HepG2 (cell line): ENCODE measurements around the gene DNASE2. TPM values are rescaled to one million over a fixed set of nuclear protein-coding genes. Genes with fewer than 3 reads are reported as not detected.

Experiments used
- ERF ChIP-seq: IDR thresholded peaks from 2 replicates; pipeline ENCODE4 v1.6.1; 2018; ENCODE audit warnings: missing biosample characterization, missing genetic modification reagents
- FOXP1 ChIP-seq, 2 experiments: fragments of 450-650 bp in 1 of 2; IDR thresholded peaks; 2 replicates each; pipeline ENCODE4 v1.6.1; 2017 to 2018; ENCODE audit warnings: antibody characterized with exemption in 1 of 2
- IRX3 ChIP-seq: sonication (generic); formaldehyde crosslinking; IDR thresholded peaks from 2 replicates; pipeline ENCODE4 v1.8.1; 2023; ENCODE audit warnings: mild to moderate bottlenecking, low read depth, missing genetic modification reagents, borderline replicate concordance
- KLF15 ChIP-seq: sonication (generic); formaldehyde crosslinking; IDR thresholded peaks from 2 replicates; pipeline ENCODE4 v1.8.1; 2023; ENCODE audit warnings: borderline replicate concordance, mild to moderate bottlenecking, inconsistent platforms, missing genetic modification reagents, mixed read lengths
- MLX ChIP-seq: IDR thresholded peaks from 2 replicates; pipeline ENCODE4 v1.6.1; 2016
- NCOA5 ChIP-seq: sonication (generic); formaldehyde crosslinking; IDR thresholded peaks from 2 replicates; pipeline ENCODE4 v1.4.0; 2020; ENCODE audit warnings: missing genetic modification reagents
- RFX5 ChIP-seq: IDR thresholded peaks from 2 replicates; pipeline ENCODE4 v1.6.1; 2011; ENCODE audit warnings: low read depth, low read length, improper control_type of control experiment
- SRSF9 ChIP-seq: fragments of 200-400 bp; formaldehyde crosslinking; IDR thresholded peaks from 2 replicates; pipeline ENCODE4 v1.6.1; 2018; ENCODE audit warnings: borderline replicate concordance, mild to moderate bottlenecking, low read depth, low read length; ENCODE audit not compliant: insufficient read depth, poor library complexity, severe bottlenecking
- SYNCRIP ChIP-seq: fragments of 200-400 bp; formaldehyde crosslinking; IDR thresholded peaks from 2 replicates; pipeline ENCODE4 v1.6.1; 2018; ENCODE audit warnings: mild to moderate bottlenecking, low read depth, low read length; ENCODE audit not compliant: insufficient read depth
- TBX2 ChIP-seq: sonication (generic); formaldehyde crosslinking; IDR thresholded peaks from 2 replicates; pipeline ENCODE4 v1.5.0; 2020; ENCODE audit warnings: missing genetic modification reagents, mild to moderate bottlenecking, borderline replicate concordance
- TOE1 ChIP-seq: sonication (generic); formaldehyde crosslinking; IDR thresholded peaks from 2 replicates; pipeline ENCODE4 v1.4.0; 2020; ENCODE audit warnings: mild to moderate bottlenecking, missing genetic modification reagents
- YEATS2 ChIP-seq: sonication (generic); formaldehyde crosslinking; IDR thresholded peaks from 2 replicates; pipeline ENCODE4 v1.4.0; 2020; ENCODE audit warnings: missing genetic modification reagents, borderline replicate concordance
- ZFP91 ChIP-seq: sonication (generic); formaldehyde crosslinking; IDR thresholded peaks from 2 replicates; pipeline ENCODE4 v1.9.0; 2022; ENCODE audit warnings: missing genetic modification reagents, mild to moderate bottlenecking, borderline replicate concordance
- ZNF121 ChIP-seq: sonication (generic); formaldehyde crosslinking; IDR thresholded peaks from 2 replicates; pipeline ENCODE4 v1.5.0; 2020; ENCODE audit warnings: mild to moderate bottlenecking, missing genetic modification reagents
- ZNF235 ChIP-seq: sonication (generic); formaldehyde crosslinking; IDR thresholded peaks from 2 replicates; pipeline ENCODE4 v1.8.1; 2023; ENCODE audit warnings: mild to moderate bottlenecking, missing genetic modification reagents, borderline replicate concordance
- ZNF24 ChIP-seq: fragments of 450-650 bp; IDR thresholded peaks from 2 replicates; pipeline ENCODE4 v1.6.1; 2017; ENCODE audit warnings: antibody characterized with exemption, mild to moderate bottlenecking
- ZNF652 ChIP-seq: IDR thresholded peaks from 2 replicates; pipeline ENCODE4 v1.6.1; 2016; ENCODE audit warnings: low read depth, borderline replicate concordance
- ZNF777 ChIP-seq: sonication (generic); formaldehyde crosslinking; IDR thresholded peaks from 2 replicates; pipeline ENCODE4 v1.4.0; 2020; ENCODE audit warnings: missing genetic modification reagents
- polyA plus RNA-seq, 8 experiments: library from polyadenylated mRNA; depleted of rRNA in 3 of 8; stranded (reverse) in 7 of 8; unstranded in 1 of 8; fragments of >200 nt; fragmentation: Illumina TruSeq in 4 of 8; extraction: Trizol in 4 of 8; gene quantifications; 2 replicates each; pipeline versions ENCODE4 v1.2.1 to v1.2.3, GENCODE V29; 2011 to 2016; ENCODE audit warnings: low read depth in 4 of 8, missing spikeins in 1 of 8, mixed read lengths in 1 of 8; ENCODE audit not compliant: insufficient read depth in 1 of 8
- total RNA-seq, 5 experiments: library from RNA; depleted of rRNA; stranded (reverse); fragments of >200 nt; fragmentation: Illumina TruSeq; extraction: Trizol; gene quantifications; 2 replicates each; pipeline ENCODE4 v1.2.3, GENCODE V29; 2016; ENCODE audit warnings: low read depth in 1 of 5
- TF ChIP-seq, protein P1 (sequence below), 2 experiments: IDR thresholded peaks; 2 replicates each; pipeline ENCODE4 v1.6.1; 2011 to 2012; ENCODE audit warnings: low read length in 2 of 2, borderline replicate concordance in 1 of 2, low read depth in 1 of 2, mild to moderate bottlenecking in 1 of 2, moderate library complexity in 1 of 2
- TF ChIP-seq, protein P2 (sequence below): sonication (generic); formaldehyde crosslinking; IDR thresholded peaks from 2 replicates; pipeline ENCODE4 v1.4.0; 2020; ENCODE audit warnings: missing genetic modification reagents
- TF ChIP-seq, protein P3 (sequence below): sonication (generic); formaldehyde crosslinking; IDR thresholded peaks from 2 replicates; pipeline ENCODE4 v1.4.0; 2020; ENCODE audit warnings: missing genetic modification reagents, mild to moderate bottlenecking, borderline replicate concordance

The DNASE2 gene
- total and polyA plus RNA-seq, 2 of the 13 experiments (the other 11 are each of a cell fraction or from before 2014, with no cell fraction given): 7.5 to 16.2 TPM

DNA sequence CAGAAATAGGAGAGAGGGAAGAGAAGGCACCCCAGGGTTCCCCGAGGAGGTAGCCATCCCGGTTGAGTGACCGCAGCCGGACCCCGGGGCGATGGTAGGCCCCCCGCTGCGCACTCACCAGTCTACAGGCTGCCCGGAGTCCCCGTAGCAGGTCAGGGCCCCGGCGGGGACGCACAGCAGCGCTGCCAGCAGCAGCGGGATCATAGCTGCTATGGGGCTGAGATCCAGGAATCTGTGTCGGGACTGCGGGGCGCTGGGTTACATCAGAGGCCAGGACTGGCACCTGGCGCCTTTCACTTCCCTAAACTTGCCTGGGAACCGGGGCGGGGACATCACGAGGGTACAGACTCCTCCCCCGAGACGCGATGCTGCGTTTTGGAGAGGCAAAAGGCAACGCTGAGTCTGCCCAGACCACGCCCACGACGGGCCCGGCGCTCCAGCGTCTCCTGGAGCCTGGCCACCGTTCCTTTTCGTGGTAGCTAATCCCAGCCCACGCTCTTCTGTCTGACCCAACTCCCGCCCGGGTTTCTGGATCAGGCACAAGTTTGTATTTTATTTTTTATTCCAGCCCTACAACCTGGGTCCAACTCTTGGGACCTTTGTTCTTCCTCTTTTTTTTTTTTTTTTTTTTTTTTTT lies at the start of gene DNASE2 (continued):
- no peak for TF ChIP-seq ZNF121 (CRISPR knock-in tag)
- TF ChIP-seq TBX2: peak; percentile 19; the same call in 1 of the 2 replicates
- TF ChIP-seq MLX (CRISPR knock-in tag): no peak
- no peak for TF ChIP-seq ZNF235 (CRISPR knock-in tag)
- no peak for TF ChIP-seq SYNCRIP
- TF ChIP-seq TOE1 (CRISPR knock-in tag): no peak
- no peak for TF ChIP-seq IRX3
- TF ChIP-seq, protein P1, sequence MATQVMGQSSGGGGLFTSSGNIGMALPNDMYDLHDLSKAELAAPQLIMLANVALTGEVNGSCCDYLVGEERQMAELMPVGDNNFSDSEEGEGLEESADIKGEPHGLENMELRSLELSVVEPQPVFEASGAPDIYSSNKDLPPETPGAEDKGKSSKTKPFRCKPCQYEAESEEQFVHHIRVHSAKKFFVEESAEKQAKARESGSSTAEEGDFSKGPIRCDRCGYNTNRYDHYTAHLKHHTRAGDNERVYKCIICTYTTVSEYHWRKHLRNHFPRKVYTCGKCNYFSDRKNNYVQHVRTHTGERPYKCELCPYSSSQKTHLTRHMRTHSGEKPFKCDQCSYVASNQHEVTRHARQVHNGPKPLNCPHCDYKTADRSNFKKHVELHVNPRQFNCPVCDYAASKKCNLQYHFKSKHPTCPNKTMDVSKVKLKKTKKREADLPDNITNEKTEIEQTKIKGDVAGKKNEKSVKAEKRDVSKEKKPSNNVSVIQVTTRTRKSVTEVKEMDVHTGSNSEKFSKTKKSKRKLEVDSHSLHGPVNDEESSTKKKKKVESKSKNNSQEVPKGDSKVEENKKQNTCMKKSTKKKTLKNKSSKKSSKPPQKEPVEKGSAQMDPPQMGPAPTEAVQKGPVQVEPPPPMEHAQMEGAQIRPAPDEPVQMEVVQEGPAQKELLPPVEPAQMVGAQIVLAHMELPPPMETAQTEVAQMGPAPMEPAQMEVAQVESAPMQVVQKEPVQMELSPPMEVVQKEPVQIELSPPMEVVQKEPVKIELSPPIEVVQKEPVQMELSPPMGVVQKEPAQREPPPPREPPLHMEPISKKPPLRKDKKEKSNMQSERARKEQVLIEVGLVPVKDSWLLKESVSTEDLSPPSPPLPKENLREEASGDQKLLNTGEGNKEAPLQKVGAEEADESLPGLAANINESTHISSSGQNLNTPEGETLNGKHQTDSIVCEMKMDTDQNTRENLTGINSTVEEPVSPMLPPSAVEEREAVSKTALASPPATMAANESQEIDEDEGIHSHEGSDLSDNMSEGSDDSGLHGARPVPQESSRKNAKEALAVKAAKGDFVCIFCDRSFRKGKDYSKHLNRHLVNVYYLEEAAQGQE (IDR thresholded peaks at IDR 0.05; ENCODE audit: borderline replicate concordance in 1 of 2, low read depth in 1 of 2, low read length in 2 of 2): no peak
- no peak for TF ChIP-seq ZNF652 (CRISPR knock-in tag)
- TF ChIP-seq NCOA5 (CRISPR knock-in tag): no peak
- TF ChIP-seq, protein P2, sequence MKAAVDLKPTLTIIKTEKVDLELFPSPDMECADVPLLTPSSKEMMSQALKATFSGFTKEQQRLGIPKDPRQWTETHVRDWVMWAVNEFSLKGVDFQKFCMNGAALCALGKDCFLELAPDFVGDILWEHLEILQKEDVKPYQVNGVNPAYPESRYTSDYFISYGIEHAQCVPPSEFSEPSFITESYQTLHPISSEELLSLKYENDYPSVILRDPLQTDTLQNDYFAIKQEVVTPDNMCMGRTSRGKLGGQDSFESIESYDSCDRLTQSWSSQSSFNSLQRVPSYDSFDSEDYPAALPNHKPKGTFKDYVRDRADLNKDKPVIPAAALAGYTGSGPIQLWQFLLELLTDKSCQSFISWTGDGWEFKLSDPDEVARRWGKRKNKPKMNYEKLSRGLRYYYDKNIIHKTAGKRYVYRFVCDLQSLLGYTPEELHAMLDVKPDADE (CRISPR knock-in tag): no peak
- TF ChIP-seq, protein P3, sequence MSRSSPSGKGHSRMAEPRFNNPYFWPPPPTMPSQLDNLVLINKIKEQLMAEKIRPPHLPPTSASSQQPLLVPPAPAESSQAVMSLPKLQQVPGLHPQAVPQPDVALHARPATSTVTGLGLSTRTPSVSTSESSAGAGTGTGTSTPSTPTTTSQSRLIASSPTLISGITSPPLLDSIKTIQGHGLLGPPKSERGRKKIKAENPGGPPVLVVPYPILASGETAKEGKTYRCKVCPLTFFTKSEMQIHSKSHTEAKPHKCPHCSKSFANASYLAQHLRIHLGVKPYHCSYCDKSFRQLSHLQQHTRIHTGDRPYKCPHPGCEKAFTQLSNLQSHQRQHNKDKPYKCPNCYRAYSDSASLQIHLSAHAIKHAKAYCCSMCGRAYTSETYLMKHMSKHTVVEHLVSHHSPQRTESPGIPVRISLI (CRISPR knock-in tag): peak; percentile 63; the same call in 1 of the 2 replicates
- TF ChIP-seq ZNF777: no peak
- TF ChIP-seq FOXP1 (IDR thresholded peaks at IDR 0.05): no peak
- no peak for TF ChIP-seq FOXP1 (CRISPR knock-in tag; IDR thresholded peaks at IDR 0.05)
- TF ChIP-seq ZFP91: peak; percentile 44; the same call in 1 of the 2 replicates
- TF ChIP-seq ZNF24: no peak
- TF ChIP-seq YEATS2 (CRISPR knock-in tag): peak; percentile 47; the same call in 1 of the 2 replicates
- no peak for TF ChIP-seq SRSF9
- TF ChIP-seq RFX5: peak; percentile 83
- 0 out of 2 replicates have a peak, but pooled peaks have one; percentile 55 for TF ChIP-seq KLF15 (CRISPR knock-in tag)
- peak; percentile 47; the same call in 1 of the 2 replicates for TF ChIP-seq ERF (CRISPR knock-in tag)
